Left lung (tissue), 10 donors: Measurements from ENCODE around the gene SENP6. TPM values are rescaled to one million over a fixed set of nuclear protein-coding genes. Genes with fewer than 3 reads are reported as not detected.
"Not testable (repeated sequence)": the region's sequence is repeated elsewhere in the genome, so short reads cannot be mapped to it uniquely, and the experiment has no call there.

ENCODE experiments used
- ATAC-seq: fragments of 200-7000 bp; cut with Tn5 transposase; one replicate; pipeline ENCODE4 v1.9.1; 2020; ENCODE audit warnings: moderate library complexity
- DNase-seq, 4 donors: peaks; one replicate each; pipeline ENCODE4 v3.0.0-alpha.2; 2013 to 2020
- H3K27ac ChIP-seq, 2 donors: fragments of 200-600 bp; sonication (generic) in 1 of 2; one replicate each; pipeline versions ENCODE4 v1.5.0 to v1.8.0; 2020 to 2021
- H3K27me3 ChIP-seq, 2 donors: fragments of 200-600 bp; sonication (generic) in 1 of 2; one replicate each; pipeline versions ENCODE4 v1.5.0 to v1.8.0; 2020 to 2021
- H3K36me3 ChIP-seq, 2 donors: fragments of 200-600 bp; sonication (generic) in 1 of 2; one replicate each; pipeline versions ENCODE4 v1.5.0 to v1.8.0; 2020 to 2021
- H3K4me1 ChIP-seq, 2 donors: fragments of 200-600 bp; one replicate each; pipeline ENCODE4 v1.8.0; 2021
- H3K4me3 ChIP-seq, 2 donors: fragments of 200-600 bp; sonication (generic) in 1 of 2; one replicate each; pipeline versions ENCODE4 v1.5.0 to v1.8.0; 2020 to 2021; ENCODE audit warnings: mild to moderate bottlenecking in 1 of 2
- H3K9me3 ChIP-seq, 2 donors: fragments of 200-600 bp; sonication (generic) in 1 of 2; one replicate each; pipeline versions ENCODE4 v1.5.0 to v1.8.0; 2020 to 2021
- CTCF ChIP-seq, 2 donors: fragments of 200-600 bp; sonication (generic) in 1 of 2; IDR thresholded peaks; one replicate each; pipeline versions ENCODE4 v1.5.0 to v1.8.0; 2021; ENCODE audit warnings: antibody characterized with exemption in 2 of 2
- intact Hi-C, 2 donors: fragments of 100-400 bp; cut with DNase I; formaldehyde crosslinking; loops; one replicate each; pipeline versions ENCODE4 v1.11.2 to v1.14.2; 2022
- polyA plus RNA-seq, 6 donors: library from polyadenylated mRNA; unstranded; fragments of 120-200 nt; gene quantifications; one replicate each; pipeline ENCODE4 v1.2.1, GENCODE V29; 2013; ENCODE audit not compliant: insufficient read length in 6 of 6
- total RNA-seq, 2 donors: library from RNA; stranded (reverse); fragmentation: NEBNext Ultra II Directional; extraction: Animal tissue kit (Norgen Biotek cat#: 25700); gene quantifications; one replicate each; pipeline ENCODE4 v1.2.1, GENCODE V29; 2021
- donor health status: DM: no; HTN: yes; CAD: no.
- donor health status: DM: no; HTN: no; CAD: no.

The SENP6 gene
- total and polyA plus RNA-seq, 8 donors: 72.8 to 185 (median 163) TPM

GRCh38 chr6:75581231-75581630 lies 20.4 kb upstream of the SENP6 start:
- intact Hi-C loops: no loop called here
- H3K27ac ChIP-seq: no peak overlapping the region
- H3K4me1 ChIP-seq: no peaks in the 10 kb centered on the region
- no peaks in the 10 kb centered on the region for H3K27me3 ChIP-seq
- H3K36me3 ChIP-seq: no peaks in the 10 kb centered on the region
- ATAC-seq (no peak), DNase-seq (no peak)
- no peak for TF ChIP-seq CTCF (IDR thresholded peaks at IDR 0.05)
- no peak overlapping the region for H3K4me3 ChIP-seq
- H3K9me3 ChIP-seq: no peaks in the 10 kb centered on the region

GRCh38 chr6:75584552-75584951 lies 17.1 kb upstream of the SENP6 start:
- H3K36me3 ChIP-seq, H3K4me3 ChIP-seq, DNase-seq, H3K27me3 ChIP-seq, intact Hi-C loops, ATAC-seq, H3K9me3 ChIP-seq, H3K27ac ChIP-seq, H3K4me1 ChIP-seq: not testable (repeated sequence)

GRCh38 chr6:75588948-75589347 lies 12.7 kb upstream of the SENP6 start:
- no peak for TF ChIP-seq CTCF (IDR thresholded peaks at IDR 0.05)
- H3K27me3 ChIP-seq: no peaks in the 10 kb centered on the region
- no peak overlapping the region for H3K27ac ChIP-seq
- H3K36me3 ChIP-seq: no peaks in the 10 kb centered on the region
- no peaks in the 10 kb centered on the region for H3K4me1 ChIP-seq
- DNase-seq: no peak
- H3K9me3 ChIP-seq: no peaks in the 10 kb centered on the region
- no peak overlapping the region for H3K4me3 ChIP-seq
- no peak for ATAC-seq
- intact Hi-C loops: no loop called here

GRCh38 chr6:75590370-75590769 lies 11.3 kb upstream of the SENP6 start:
- DNase-seq (no peak), ATAC-seq (no peak)
- intact Hi-C loops: no loop called here
- Histone ChIP-seq H3K4me1 (no peaks in the 10 kb centered on the region), H3K4me3 (no peak overlapping the region), H3K36me3 (no peaks in the 10 kb centered on the region), H3K27me3 (no peaks in the 10 kb centered on the region), H3K27ac (no peak overlapping the region), H3K9me3 (no peaks in the 10 kb centered on the region)
- no peak for TF ChIP-seq CTCF (IDR thresholded peaks at IDR 0.05)

GRCh38 chr6:75596380-75596779 lies 5.3 kb upstream of the SENP6 start:
- H3K4me3 ChIP-seq, H3K27me3 ChIP-seq, H3K4me1 ChIP-seq, H3K27ac ChIP-seq, H3K9me3 ChIP-seq, ATAC-seq, intact Hi-C loops, H3K36me3 ChIP-seq, DNase-seq: not testable (repeated sequence)

GRCh38 chr6:75600768-75601167 lies 912 bp upstream of the SENP6 start:
- no peak for TF ChIP-seq CTCF (IDR thresholded peaks at IDR 0.05)
- intact Hi-C loops: no loop called here
- H3K27me3 ChIP-seq: no peaks in the 10 kb centered on the region
- no peaks in the 10 kb centered on the region for H3K9me3 ChIP-seq
- peaks cover 6 to 39% of the 10 kb centered on the region in 2 donors for H3K4me1 ChIP-seq
- no peak for DNase-seq
- no peak for ATAC-seq
- no peaks in the 10 kb centered on the region for H3K36me3 ChIP-seq
- H3K4me3 ChIP-seq: peak overlapping the region in 1 of 2 donors; percentile 71
- H3K27ac ChIP-seq: peak overlapping the region; percentile 98 to 99
